22Rv1 (cell line): ENCODE measurements around the gene TMEM86B.

Experiments
- H3K27ac ChIP-seq: fragments of 450-650 bp; 2 replicates; pipeline ENCODE4 v1.5.1; 2017
- ZFX ChIP-seq: fragments of 450-650 bp; IDR thresholded peaks from 2 replicates; pipeline ENCODE4 v1.6.1; 2017; ENCODE audit warnings: antibody characterized with exemption, borderline replicate concordance
- TF ChIP-seq, protein P1 (sequence below): fragments of 450-650 bp; IDR thresholded peaks from 2 replicates; pipeline ENCODE4 v1.5.1; 2017; ENCODE audit warnings: mild to moderate bottlenecking

TMEM86B gene, protein sequence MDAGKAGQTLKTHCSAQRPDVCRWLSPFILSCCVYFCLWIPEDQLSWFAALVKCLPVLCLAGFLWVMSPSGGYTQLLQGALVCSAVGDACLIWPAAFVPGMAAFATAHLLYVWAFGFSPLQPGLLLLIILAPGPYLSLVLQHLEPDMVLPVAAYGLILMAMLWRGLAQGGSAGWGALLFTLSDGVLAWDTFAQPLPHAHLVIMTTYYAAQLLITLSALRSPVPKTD

DNA sequence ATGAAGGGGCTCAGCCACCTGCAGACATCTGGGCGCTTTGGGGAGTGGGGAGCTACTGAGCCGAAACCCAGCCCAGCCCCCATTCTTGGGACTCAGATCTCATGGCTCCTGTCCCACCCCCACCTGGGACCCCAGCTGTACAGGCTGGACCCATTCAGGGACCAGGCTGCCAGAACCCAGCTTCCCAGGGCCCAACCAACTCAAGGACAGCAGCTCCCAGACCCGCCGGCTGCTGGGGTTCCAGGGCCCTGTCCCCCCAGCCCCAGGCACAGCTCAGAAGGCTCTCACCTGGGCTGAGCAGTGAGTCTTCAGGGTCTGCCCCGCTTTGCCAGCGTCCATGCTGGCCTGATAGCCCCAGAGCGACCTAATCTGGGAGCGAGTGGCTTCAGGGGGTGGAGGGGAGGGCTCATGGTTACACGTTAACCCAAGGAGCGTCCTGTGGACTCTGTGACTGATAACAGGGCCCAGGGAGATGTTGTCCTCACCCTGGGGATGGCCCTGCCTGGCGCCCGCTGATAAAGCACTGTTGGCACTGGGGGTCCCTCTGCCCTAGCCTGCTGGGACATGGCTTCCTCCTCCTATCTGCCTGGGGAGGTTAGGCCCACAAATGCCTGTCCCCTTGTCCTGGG is at the start of gene TMEM86B:
Gene TMEM86B (minus strand): TSS at position 361 of the 629 bp plus-strand sequence. CDS start 22 bp downstream, at position 339.
- H3K27ac ChIP-seq = no peak within 1 kb of the TSS

DNA sequence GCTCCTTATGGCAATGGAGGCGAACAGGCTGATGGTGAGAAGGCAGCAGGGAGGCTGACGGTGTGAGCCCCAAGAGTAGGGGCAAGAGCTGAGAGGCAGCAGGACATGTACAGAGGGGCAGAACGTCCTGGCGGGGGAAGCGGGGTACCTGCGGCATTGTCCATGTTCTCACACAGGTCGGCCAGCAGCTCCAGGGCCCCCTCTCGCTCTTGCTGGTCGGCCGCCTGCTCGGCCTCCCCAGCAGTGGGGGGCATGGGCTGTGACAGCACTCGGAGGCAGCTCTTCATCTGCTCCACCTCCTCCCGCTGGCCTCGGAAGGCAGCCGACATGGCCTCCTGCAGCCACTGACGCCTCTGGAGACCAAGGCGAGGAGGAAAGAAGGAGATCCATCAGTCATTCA is 48.9 kb upstream of the TMEM86B start:
- no peak overlapping the region for H3K27ac ChIP-seq
- TF ChIP-seq, protein P1, sequence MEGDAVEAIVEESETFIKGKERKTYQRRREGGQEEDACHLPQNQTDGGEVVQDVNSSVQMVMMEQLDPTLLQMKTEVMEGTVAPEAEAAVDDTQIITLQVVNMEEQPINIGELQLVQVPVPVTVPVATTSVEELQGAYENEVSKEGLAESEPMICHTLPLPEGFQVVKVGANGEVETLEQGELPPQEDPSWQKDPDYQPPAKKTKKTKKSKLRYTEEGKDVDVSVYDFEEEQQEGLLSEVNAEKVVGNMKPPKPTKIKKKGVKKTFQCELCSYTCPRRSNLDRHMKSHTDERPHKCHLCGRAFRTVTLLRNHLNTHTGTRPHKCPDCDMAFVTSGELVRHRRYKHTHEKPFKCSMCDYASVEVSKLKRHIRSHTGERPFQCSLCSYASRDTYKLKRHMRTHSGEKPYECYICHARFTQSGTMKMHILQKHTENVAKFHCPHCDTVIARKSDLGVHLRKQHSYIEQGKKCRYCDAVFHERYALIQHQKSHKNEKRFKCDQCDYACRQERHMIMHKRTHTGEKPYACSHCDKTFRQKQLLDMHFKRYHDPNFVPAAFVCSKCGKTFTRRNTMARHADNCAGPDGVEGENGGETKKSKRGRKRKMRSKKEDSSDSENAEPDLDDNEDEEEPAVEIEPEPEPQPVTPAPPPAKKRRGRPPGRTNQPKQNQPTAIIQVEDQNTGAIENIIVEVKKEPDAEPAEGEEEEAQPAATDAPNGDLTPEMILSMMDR = no peak
- no peak for TF ChIP-seq ZFX

More for the DNA sequence above, at the start of gene TMEM86B:
- TF ChIP-seq ZFX = no peak
- TF ChIP-seq, protein P1 = no peak

DNA sequence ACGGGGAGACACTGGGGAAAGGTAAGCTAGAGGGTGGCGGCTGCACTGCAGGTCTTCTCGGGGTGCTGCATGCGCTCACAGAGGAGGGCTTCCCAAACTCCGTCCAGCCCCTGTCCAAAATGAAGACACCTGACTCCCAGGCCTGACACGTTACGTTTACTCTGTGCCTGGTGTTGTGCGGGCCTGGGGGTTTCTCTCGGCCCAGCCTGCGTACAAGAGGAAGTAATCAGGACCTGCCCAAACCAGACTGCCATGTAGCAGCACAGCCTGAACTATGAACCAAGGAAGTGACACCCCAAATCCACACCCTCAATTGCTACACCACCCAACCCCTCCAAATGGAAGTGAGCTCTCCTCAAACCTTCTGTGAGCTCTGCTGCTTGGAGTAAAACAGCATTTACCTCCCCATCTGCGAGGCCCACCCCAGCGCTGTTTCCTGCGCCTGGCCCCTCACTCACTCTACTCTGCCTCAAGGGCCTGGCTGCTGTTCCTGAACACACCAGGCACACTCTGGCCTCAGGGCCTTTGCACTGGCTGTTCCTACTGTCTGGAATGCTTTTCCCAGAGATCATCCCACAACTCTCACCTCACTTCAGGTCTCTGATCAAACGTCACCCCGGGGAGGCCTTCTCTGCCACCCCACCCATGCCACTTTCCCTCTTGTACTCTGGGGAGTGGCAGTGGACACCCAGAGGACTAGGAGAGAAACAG is 48.3 kb upstream of the TMEM86B start:
- H3K27ac ChIP-seq = no peak overlapping the region
- TF ChIP-seq, protein P1 = no peak
- no peak for TF ChIP-seq ZFX

DNA sequence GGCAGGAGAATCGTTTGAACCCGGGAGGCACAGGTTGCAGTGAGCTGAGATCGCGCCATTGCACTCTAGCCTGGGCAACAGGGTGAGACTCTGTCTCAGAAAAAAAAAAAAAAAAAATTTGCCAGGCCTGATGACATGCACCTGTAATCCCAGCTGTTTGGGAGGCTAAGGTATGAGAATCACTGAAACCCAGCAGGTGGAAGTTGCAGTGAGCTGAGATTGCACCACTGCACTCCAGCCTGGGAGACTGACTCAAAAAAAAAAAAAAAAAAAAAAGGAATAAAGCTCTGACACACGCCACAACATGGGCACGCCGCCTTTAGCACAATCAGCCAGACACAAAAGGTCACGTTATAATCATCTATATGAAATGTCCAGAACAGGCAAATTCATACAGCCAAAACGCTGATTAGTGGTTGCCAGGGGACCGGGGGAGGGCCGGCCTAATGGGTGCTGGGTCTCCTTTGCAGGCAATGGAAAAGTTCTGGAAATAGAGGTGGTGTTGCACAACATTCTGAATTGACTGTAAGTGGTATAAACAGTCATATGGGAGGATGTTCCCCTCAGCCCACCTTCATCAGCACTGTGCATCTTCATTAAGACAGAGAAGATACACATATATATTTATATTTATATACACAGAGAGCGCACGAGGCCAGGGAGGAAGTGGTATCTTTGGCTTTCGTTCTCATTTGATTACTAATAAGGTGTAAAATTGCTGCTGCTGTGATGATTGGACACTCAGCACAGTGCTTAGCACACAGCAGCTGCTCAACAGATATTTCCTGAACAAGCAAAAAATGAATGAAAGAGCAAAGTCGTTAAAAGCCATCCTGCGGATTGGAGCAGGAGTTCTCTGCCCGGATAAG is 47.5 kb upstream of the TMEM86B start:
- no peak for TF ChIP-seq ZFX
- H3K27ac ChIP-seq = no peak overlapping the region

DNA sequence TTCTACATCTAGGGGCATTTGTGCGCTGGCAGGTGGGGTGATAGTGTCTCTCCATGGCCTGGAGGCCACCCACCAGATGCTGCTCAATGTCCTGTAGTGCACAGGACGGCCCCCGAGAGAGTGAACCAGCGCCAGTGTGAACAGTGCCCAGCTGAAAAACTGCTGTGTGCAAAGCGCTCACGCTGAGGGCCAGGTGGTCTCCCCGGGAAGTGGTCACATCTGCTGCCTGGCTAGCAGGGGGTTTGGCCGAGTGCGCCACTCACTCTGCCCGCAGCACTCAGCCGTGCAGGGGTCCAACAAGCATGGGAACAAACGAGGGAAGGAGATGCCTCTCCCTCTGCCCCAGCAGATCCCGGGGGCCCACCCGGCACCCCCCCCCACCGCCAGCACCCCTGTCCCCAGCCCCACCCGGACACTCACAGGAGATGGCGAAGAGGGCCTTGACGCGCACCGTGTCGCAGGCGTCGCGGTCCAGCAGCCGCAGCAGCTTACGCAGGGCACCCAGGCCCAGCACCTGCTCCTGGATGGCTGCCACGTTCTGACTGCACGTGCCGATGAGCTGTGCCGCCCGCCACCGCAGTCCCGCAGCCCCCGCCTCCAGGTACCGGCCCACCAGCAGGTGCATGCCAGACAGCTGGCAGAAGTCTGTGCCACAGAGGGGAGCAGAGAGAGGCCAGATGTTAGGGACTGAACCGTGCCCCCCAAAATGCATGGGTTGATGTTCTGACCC is 45.6 kb upstream of the TMEM86B start:
- no peak overlapping the region for H3K27ac ChIP-seq
- no peak for TF ChIP-seq ZFX
- TF ChIP-seq, protein P1 = no peak

DNA sequence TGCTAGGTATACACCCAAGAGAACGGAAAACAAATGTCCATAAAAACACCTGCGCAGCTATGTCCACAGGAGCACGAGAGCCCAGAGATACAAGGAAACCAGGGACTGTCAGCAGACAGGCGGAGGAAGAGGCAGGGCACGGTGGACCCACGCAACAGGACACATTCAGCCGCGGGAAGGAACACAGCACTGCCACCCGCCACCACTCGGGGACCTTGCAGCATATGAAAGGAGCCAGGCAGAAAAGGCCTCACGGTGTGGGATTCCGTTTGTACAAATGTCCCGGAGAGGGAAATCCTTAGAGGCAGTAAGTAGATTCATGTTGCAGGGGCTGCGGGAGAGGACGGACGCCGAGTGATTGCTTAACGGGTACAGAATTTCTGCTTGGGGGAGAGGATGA is 43.6 kb upstream of the TMEM86B start:
- no peak overlapping the region for H3K27ac ChIP-seq
- no peak for TF ChIP-seq ZFX
- TF ChIP-seq, protein P1 = no peak
